A673 (cell line): ENCODE data around the gene CALCOCO2. TPM values are rescaled to one million over a fixed set of nuclear protein-coding genes. Genes with fewer than 3 reads are reported as not detected.
A peak's percentile ranks its signal among the peaks of the same experiment; 100 is the strongest.

Source experiments
- Bru-seq: library from RNA; stranded (reverse); fragments of 400-500 nt; gene quantifications from one replicate; lab custom pipeline; 2021; lab: Mats Ljungman, UMichigan
- BruChase-seq, 2 experiments: library from RNA; stranded (reverse); fragments of 400-500 nt; gene quantifications; one replicate each; lab custom pipeline; 2021; lab: Mats Ljungman, UMichigan
- BruUV-seq: library from RNA; stranded (reverse); fragments of 400-500 nt; replicated peaks from 2 replicates; lab custom pipeline; 2021; lab: Mats Ljungman, UMichigan
- CTCF ChIA-PET: fragments of 300-600 bp; sonication (Branson Sonifier 250); formaldehyde crosslinking; loops from one replicate; lab custom pipeline; 2022; ENCODE audit warnings: antibody characterized with exemption; lab: Charles Lee
- POLR2A ChIA-PET: fragments of 300-600 bp; sonication (Branson Sonifier 250); formaldehyde crosslinking; loops from one replicate; lab custom pipeline; 2022; ENCODE audit warnings: antibody characterized with exemption; ENCODE audit not compliant: low non-redundant PET; lab: Charles Lee
- DNase-seq: peaks from one replicate; pipeline ENCODE4 v3.0.0-alpha.2; 2015; ENCODE audit warnings: low spot score
- H3K27ac ChIP-seq: fragments of 200-600 bp; sonication (generic); 2 replicates; pipeline ENCODE4 v1.5.1; 2016; ENCODE audit warnings: mixed run types, low read depth, mild to moderate bottlenecking, mixed read lengths, antibody characterized with exemption, low read length; ENCODE audit not compliant: poor library complexity, severe bottlenecking
- H3K27me3 ChIP-seq: fragments of 200-600 bp; sonication (generic); replicated peaks from 2 replicates; pipeline ENCODE4 v1.6.1; 2017; ENCODE audit warnings: mixed run types, low read depth, mild to moderate bottlenecking, mixed read lengths, antibody characterized with exemption, low read length; ENCODE audit not compliant: insufficient read depth, poor library complexity
- H3K36me3 ChIP-seq: fragments of 200-600 bp; sonication (generic); 2 replicates; pipeline ENCODE4 v1.6.1; 2016; ENCODE audit warnings: mixed run types, mild to moderate bottlenecking, mixed read lengths, antibody characterized with exemption, low read length; ENCODE audit not compliant: insufficient read depth, poor library complexity, severe bottlenecking
- H3K4me1 ChIP-seq: fragments of 200-600 bp; sonication (generic); 2 replicates; pipeline ENCODE4 v1.6.1; 2017; ENCODE audit warnings: mixed run types, mild to moderate bottlenecking, mixed read lengths, antibody characterized with exemption, low read length; ENCODE audit not compliant: insufficient read depth, poor library complexity, severe bottlenecking
- H3K4me3 ChIP-seq: fragments of 200-600 bp; sonication (generic); 2 replicates; pipeline ENCODE4 v1.5.1; 2016; ENCODE audit warnings: low read depth, mixed run types, mild to moderate bottlenecking, mixed read lengths, low read length; ENCODE audit not compliant: poor library complexity, severe bottlenecking
- H3K9me3 ChIP-seq: fragments of 200-600 bp; sonication (generic); 2 replicates; pipeline ENCODE4 v1.6.1; 2016; ENCODE audit warnings: mixed run types, low read depth, mild to moderate bottlenecking, mixed read lengths, antibody characterized with exemption, low read length; ENCODE audit not compliant: poor library complexity, severe bottlenecking
- EZH2 ChIP-seq: fragments of 200-600 bp; sonication (generic); IDR thresholded peaks from 2 replicates; pipeline ENCODE4 v1.6.1; 2017; ENCODE audit warnings: borderline replicate concordance, low read depth, mild to moderate bottlenecking, mixed read lengths, antibody characterized with exemption, low read length; ENCODE audit not compliant: poor library complexity, severe bottlenecking
- intact Hi-C: fragments of 100-400 bp; cut with micrococcal nuclease; formaldehyde crosslinking; loops from one replicate; pipeline ENCODE4 v1.10.0; 2022; ENCODE audit not compliant: unreplicated experiment
- long read RNA-seq: library from polyadenylated mRNA; stranded (forward); transcript quantifications from one replicate; pipeline ENCODE4 v2.0.0, GENCODE V29; 2022
- total RNA-seq: library from RNA; stranded (reverse); gene quantifications from 2 replicates; pipeline ENCODE4 v1.2.3, GENCODE V29; 2021
- TF ChIP-seq, protein P1 (sequence below): fragments of 300-800, 200-600 bp; sonication (generic); conservative IDR thresholded peaks from 2 replicates; pipeline ENCODE4 v1.5.1; 2017; ENCODE audit warnings: low read depth, mild to moderate bottlenecking, antibody characterized with exemption, low read length, moderate library complexity, mixed read lengths

The CALCOCO2 gene, protein sequence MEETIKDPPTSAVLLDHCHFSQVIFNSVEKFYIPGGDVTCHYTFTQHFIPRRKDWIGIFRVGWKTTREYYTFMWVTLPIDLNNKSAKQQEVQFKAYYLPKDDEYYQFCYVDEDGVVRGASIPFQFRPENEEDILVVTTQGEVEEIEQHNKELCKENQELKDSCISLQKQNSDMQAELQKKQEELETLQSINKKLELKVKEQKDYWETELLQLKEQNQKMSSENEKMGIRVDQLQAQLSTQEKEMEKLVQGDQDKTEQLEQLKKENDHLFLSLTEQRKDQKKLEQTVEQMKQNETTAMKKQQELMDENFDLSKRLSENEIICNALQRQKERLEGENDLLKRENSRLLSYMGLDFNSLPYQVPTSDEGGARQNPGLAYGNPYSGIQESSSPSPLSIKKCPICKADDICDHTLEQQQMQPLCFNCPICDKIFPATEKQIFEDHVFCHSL
- total RNA-seq: 88.4 and 118 TPM in 2 replicates
- percentile 69 among the genes with signal in this experiment for Bru-seq, nascent RNA
- BruChase-seq, experiment 1, labeled RNA remaining after a 2-hour chase: percentile 78 among the genes with signal in this experiment
- percentile 85 among the genes with signal in this experiment for BruChase-seq, experiment 2, labeled RNA remaining after a 6-hour chase
- long read RNA-seq, transcript CALCOCO2-201 (13 exons, 3,682 nt): major isoform, 160 of 183 reads
- long read RNA-seq, partial matches to known transcripts: 4 of 183 reads
- long read RNA-seq, other reads (novel, unspliced or antisense): 16 of 183 reads

- no peaks in the 10 kb centered on the region for H3K36me3 ChIP-seq
- CTCF ChIA-PET: interaction anchor here (0.6 kb wide), 1 partner anchor 195 kb away, joined by 3 read pairs; no protein-coding TSS in a partner anchor
- intact Hi-C loops: no loop called here
- no peak for TF ChIP-seq EZH2
- TF ChIP-seq, protein P1, sequence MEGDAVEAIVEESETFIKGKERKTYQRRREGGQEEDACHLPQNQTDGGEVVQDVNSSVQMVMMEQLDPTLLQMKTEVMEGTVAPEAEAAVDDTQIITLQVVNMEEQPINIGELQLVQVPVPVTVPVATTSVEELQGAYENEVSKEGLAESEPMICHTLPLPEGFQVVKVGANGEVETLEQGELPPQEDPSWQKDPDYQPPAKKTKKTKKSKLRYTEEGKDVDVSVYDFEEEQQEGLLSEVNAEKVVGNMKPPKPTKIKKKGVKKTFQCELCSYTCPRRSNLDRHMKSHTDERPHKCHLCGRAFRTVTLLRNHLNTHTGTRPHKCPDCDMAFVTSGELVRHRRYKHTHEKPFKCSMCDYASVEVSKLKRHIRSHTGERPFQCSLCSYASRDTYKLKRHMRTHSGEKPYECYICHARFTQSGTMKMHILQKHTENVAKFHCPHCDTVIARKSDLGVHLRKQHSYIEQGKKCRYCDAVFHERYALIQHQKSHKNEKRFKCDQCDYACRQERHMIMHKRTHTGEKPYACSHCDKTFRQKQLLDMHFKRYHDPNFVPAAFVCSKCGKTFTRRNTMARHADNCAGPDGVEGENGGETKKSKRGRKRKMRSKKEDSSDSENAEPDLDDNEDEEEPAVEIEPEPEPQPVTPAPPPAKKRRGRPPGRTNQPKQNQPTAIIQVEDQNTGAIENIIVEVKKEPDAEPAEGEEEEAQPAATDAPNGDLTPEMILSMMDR: peak; percentile 22; the same call in 1 of the 2 replicates
- H3K27ac ChIP-seq: peak within 1 kb of the TSS; percentile 87
- H3K9me3 ChIP-seq: no peaks in the 10 kb centered on the region
- peak; percentile 96 for DNase-seq
- POLR2A ChIA-PET: interaction anchor here (0.5 kb wide), 1 partner anchor 502 kb away, joined by 4 read pairs; no protein-coding TSS in a partner anchor
- H3K4me1 ChIP-seq: no peaks in the 10 kb centered on the region
- no peaks in the 10 kb centered on the region for H3K27me3 ChIP-seq
- H3K4me3 ChIP-seq: peak within 1 kb of the TSS; percentile 83
- TSS peak; percentile 55 for BruUV-seq
Measured at GRCh38 chr17:48830840-48831548, at the start of gene CALCOCO2. CALCOCO2 (plus strand) TSS chr17:48831035; CDS start chr17:48841708, 10,673 bp downstream.

DNA sequence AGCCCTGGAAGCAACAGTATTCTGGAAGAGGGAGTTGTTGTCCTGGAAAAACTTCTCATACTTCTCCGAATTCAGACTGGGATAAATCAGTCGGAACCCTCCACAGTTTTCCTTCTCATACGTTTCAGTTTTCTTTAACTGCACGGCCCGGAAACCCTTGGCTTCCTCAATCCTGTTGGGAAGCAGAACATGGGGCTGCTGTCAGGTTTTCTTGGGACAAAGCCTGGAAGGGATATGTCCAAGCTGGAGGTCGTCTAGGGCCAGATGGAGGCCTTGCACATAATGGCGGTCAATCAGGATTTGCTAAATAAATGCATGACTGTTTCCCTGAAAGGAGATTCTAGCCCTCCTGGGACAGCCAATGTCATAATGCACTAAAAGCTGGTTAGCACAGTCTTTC lies 43.0 kb upstream of the CALCOCO2 start:
- no peak for DNase-seq
- Histone ChIP-seq H3K27ac (no peak overlapping the region), H3K27me3 (no peaks in the 10 kb centered on the region), H3K9me3 (no peaks in the 10 kb centered on the region), H3K4me3 (no peak overlapping the region), H3K4me1 (peaks cover 9% of the 10 kb centered on the region), H3K36me3 (no peaks in the 10 kb centered on the region)
- intact Hi-C loops: no loop called here
- CTCF ChIA-PET: interaction anchor here (1.1 kb wide), 1 partner anchor 116 kb away, joined by 3 read pairs; no protein-coding TSS in a partner anchor
- no peak for TF ChIP-seq EZH2
- TF ChIP-seq, protein P1: no peak
- no TSS peak for BruUV-seq
- POLR2A ChIA-PET: no interaction called here
